GM23338 (cell line): ENCODE results near the gene NPY. TPM values are rescaled to one million over a fixed set of nuclear protein-coding genes. Genes with fewer than 3 reads are reported as not detected.
A peak's percentile ranks its signal among the peaks of the same experiment; 100 is the strongest.

ENCODE experiments used
- ATAC-seq: fragments of 200-7000 bp; cut with Tn5 transposase; 3 replicates; pipeline ENCODE4 v1.9.1; 2020
- DNase-seq: peaks from one replicate; pipeline ENCODE4 v3.0.0-alpha.2; 2015; ENCODE audit warnings: low spot score
- H2AFZ ChIP-seq: fragments of 200-600 bp; sonication (generic); 2 replicates; pipeline ENCODE4 v1.8.0; 2016; ENCODE audit warnings: antibody characterized with exemption, mild to moderate bottlenecking, moderate library complexity
- H3F3A ChIP-seq: fragments of 200-600 bp; sonication (generic); replicated peaks from 2 replicates; pipeline ENCODE4 v1.8.0; 2017; ENCODE audit warnings: antibody characterized with exemption, mixed run types, low read depth
- H3K27ac ChIP-seq: fragments of 200-600 bp; sonication (generic); 2 replicates; pipeline ENCODE4 v1.6.1; 2016; ENCODE audit warnings: low read depth
- H3K27me3 ChIP-seq: fragments of 200-600 bp; sonication (generic); 2 replicates; pipeline ENCODE4 v1.8.0; 2016; ENCODE audit warnings: mild to moderate bottlenecking, mixed run types, moderate library complexity; ENCODE audit not compliant: insufficient read depth
- H3K36me3 ChIP-seq: fragments of 200-600 bp; sonication (generic); 2 replicates; pipeline ENCODE4 v1.8.0; 2016; ENCODE audit warnings: mild to moderate bottlenecking; ENCODE audit not compliant: insufficient read depth
- H3K4me1 ChIP-seq: fragments of 200-600 bp; sonication (generic); 2 replicates; pipeline ENCODE4 v1.8.0; 2016; ENCODE audit warnings: mild to moderate bottlenecking, moderate library complexity; ENCODE audit not compliant: insufficient read depth
- H3K4me2 ChIP-seq: fragments of 200-600 bp; sonication (generic); 2 replicates; pipeline ENCODE4 v1.7.1; 2017; ENCODE audit warnings: mixed run types
- H3K4me3 ChIP-seq: fragments of 200-600 bp; sonication (generic); 2 replicates; pipeline ENCODE4 v1.6.1; 2016; ENCODE audit warnings: mixed run types
- H3K79me2 ChIP-seq: fragments of 200-600 bp; sonication (generic); replicated peaks from 2 replicates; pipeline ENCODE4 v1.8.0; 2017; ENCODE audit warnings: mild to moderate bottlenecking; ENCODE audit not compliant: insufficient read depth
- H3K9me2 ChIP-seq: fragments of 200-600 bp; sonication (generic); 2 replicates; pipeline ENCODE4 v1.8.0; 2017; ENCODE audit not compliant: insufficient read depth
- H4K20me1 ChIP-seq: fragments of 200-600 bp; sonication (generic); replicated peaks from 2 replicates; pipeline ENCODE4 v1.8.0; 2017; ENCODE audit warnings: mild to moderate bottlenecking; ENCODE audit not compliant: insufficient read depth
- H3K27ac Mint-ChIP-seq: 2 replicates; pipeline ENCODE4 v1.8.0; 2020; ENCODE audit warnings: inconsistent platforms, mild to moderate bottlenecking, moderate library complexity, mixed read lengths
- H3K27me3 Mint-ChIP-seq: 3 replicates; pipeline ENCODE4 v1.8.0; 2022; ENCODE audit warnings: low read depth, mild to moderate bottlenecking, moderate library complexity, mixed read lengths, inconsistent platforms; ENCODE audit not compliant: insufficient read depth, poor library complexity
- H3K36me3 Mint-ChIP-seq: 3 replicates; pipeline ENCODE4 v1.8.0; 2021; ENCODE audit warnings: low read depth, mild to moderate bottlenecking, inconsistent platforms, moderate library complexity, mixed read lengths
- H3K4me1 Mint-ChIP-seq: 3 replicates; pipeline ENCODE4 v1.8.0; 2020; ENCODE audit warnings: mild to moderate bottlenecking, inconsistent platforms, mixed read lengths
- H3K4me3 Mint-ChIP-seq: 3 replicates; pipeline ENCODE4 v1.8.0; 2021; ENCODE audit warnings: moderate library complexity, mild to moderate bottlenecking, inconsistent platforms, mixed read lengths
- H3K9me3 Mint-ChIP-seq: 3 replicates; pipeline ENCODE4 v1.8.0; 2020; ENCODE audit warnings: moderate library complexity, mild to moderate bottlenecking, inconsistent platforms, mixed read lengths
- CREB1 ChIP-seq: fragments of 250-450 bp; sonication (Bioruptor Pico); IDR thresholded peaks from 2 replicates; pipeline ENCODE4 v1.5.0; 2020; ENCODE audit warnings: low read depth, mild to moderate bottlenecking, moderate library complexity
- EZH2 ChIP-seq: fragments of 200-600 bp; sonication (generic); IDR thresholded peaks from one replicate; pipeline ENCODE4 v1.8.0; 2017; ENCODE audit warnings: antibody characterized with exemption, mild to moderate bottlenecking, low read depth; ENCODE audit not compliant: unreplicated experiment
- EZH2phosphoT487 ChIP-seq: fragments of 200-600 bp; sonication (generic); IDR thresholded peaks from one replicate; pipeline ENCODE4 v1.8.1; 2018; ENCODE audit warnings: antibody characterized with exemption; ENCODE audit not compliant: unreplicated experiment
- NANOG ChIP-seq: IDR thresholded peaks from 2 replicates; pipeline ENCODE4 v1.6.1; 2016; ENCODE audit warnings: antibody characterized with exemption, borderline replicate concordance
- POLR2AphosphoS5 ChIP-seq: IDR thresholded peaks from 2 replicates; pipeline ENCODE4 v1.6.1; 2016; ENCODE audit warnings: antibody characterized with exemption, low read depth
- STAT1 ChIP-seq: IDR thresholded peaks from one replicate; pipeline ENCODE4 v1.6.1; 2016; ENCODE audit warnings: antibody characterized with exemption; ENCODE audit not compliant: unreplicated experiment
- ZNF114 ChIP-seq: fragments of 250-450 bp; sonication (Bioruptor Pico); IDR thresholded peaks from 2 replicates; pipeline ENCODE4 v1.5.0; 2020; ENCODE audit warnings: mild to moderate bottlenecking, moderate library complexity
- polyA plus RNA-seq: library from polyadenylated mRNA; unstranded; fragments of >200 nt; fragmentation: Nextera tagmentation; extraction: Ambion mirVana; gene quantifications from 2 replicates; pipeline ENCODE4 v1.2.1, GENCODE V29; 2016
- total RNA-seq: library from RNA; depleted of rRNA; stranded (reverse); fragments of >200 nt; shearing (Covaris generic); gene quantifications from 2 replicates; pipeline ENCODE4 v1.2.3, GENCODE V29; 2014
- TF ChIP-seq, protein P1 (sequence below): fragments of 250-450 bp; sonication (Bioruptor Pico); IDR thresholded peaks from 2 replicates; pipeline ENCODE4 v1.5.0; 2020; ENCODE audit warnings: mild to moderate bottlenecking, moderate library complexity
- TF ChIP-seq, protein P2 (sequence below), 2 experiments: fragments of 200-600 bp in 1 of 2; sonication (generic) in 1 of 2; conservative IDR thresholded peaks; 2 replicates each; pipeline versions ENCODE4 v1.5.1 to v1.6.1; 2016 to 2017; ENCODE audit warnings: antibody characterized with exemption in 2 of 2, low read depth in 2 of 2, mild to moderate bottlenecking in 2 of 2, moderate library complexity in 1 of 2

Gene NPY
- total and polyA plus RNA-seq, 2 experiments from 2014 or later, result 7.0 TPM; not detected in 1

DNA sequence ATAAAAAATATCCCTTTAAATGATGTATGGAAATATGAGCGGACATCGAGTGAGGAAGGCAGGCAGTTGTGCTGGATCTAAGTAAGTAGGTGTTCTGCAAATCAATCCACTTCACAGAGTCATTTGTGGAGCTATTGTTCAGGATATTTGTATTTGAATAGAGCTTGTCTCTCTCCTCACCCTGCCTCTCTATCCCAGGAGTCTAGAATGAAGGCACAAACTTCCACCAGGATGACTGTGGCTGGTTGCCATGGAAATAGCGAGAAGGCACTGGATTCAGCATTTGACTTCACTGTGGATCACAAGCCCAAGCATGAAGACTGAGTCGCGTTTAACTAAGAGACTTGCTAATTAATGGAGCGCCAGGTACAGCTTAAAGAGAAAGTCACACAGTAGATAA is 53.2 kb downstream of the NPY start:
- H3K36me3 Mint-ChIP-seq, result peaks cover 19% of the 10 kb centered on the region
- Histone ChIP-seq H3K4me1 (peaks cover 37% of the 10 kb centered on the region), H3K4me3 (peak overlapping the region; percentile 19), H3K27me3 (peaks cover 45% of the 10 kb centered on the region), H3K79me2 (0 out of 2 replicates have a peak, but pooled peaks cover 3% of the 10 kb centered on the region), H2AFZ (no peak overlapping the region), H3F3A (no peaks in the 10 kb centered on the region), H3K4me2 (peak overlapping the region; percentile 67), H4K20me1 (no peaks in the 10 kb centered on the region; the same call in 1 of the 2 replicates), H3K9me2 (0 out of 2 replicates have a peak, but pooled peaks cover 8% of the 10 kb centered on the region), H3K27ac (no peak overlapping the region), H3K36me3 (no peaks in the 10 kb centered on the region)
- H3K27ac Mint-ChIP-seq, result no peak overlapping the region
- DNase-seq, result peak; percentile 93
- no peak for TF ChIP-seq EZH2
- no peak for TF ChIP-seq POLR2AphosphoS5
- no peak; the same call in 1 of the 2 replicates for TF ChIP-seq CREB1 (CRISPR knock-in tag)
- TF ChIP-seq, protein P1, sequence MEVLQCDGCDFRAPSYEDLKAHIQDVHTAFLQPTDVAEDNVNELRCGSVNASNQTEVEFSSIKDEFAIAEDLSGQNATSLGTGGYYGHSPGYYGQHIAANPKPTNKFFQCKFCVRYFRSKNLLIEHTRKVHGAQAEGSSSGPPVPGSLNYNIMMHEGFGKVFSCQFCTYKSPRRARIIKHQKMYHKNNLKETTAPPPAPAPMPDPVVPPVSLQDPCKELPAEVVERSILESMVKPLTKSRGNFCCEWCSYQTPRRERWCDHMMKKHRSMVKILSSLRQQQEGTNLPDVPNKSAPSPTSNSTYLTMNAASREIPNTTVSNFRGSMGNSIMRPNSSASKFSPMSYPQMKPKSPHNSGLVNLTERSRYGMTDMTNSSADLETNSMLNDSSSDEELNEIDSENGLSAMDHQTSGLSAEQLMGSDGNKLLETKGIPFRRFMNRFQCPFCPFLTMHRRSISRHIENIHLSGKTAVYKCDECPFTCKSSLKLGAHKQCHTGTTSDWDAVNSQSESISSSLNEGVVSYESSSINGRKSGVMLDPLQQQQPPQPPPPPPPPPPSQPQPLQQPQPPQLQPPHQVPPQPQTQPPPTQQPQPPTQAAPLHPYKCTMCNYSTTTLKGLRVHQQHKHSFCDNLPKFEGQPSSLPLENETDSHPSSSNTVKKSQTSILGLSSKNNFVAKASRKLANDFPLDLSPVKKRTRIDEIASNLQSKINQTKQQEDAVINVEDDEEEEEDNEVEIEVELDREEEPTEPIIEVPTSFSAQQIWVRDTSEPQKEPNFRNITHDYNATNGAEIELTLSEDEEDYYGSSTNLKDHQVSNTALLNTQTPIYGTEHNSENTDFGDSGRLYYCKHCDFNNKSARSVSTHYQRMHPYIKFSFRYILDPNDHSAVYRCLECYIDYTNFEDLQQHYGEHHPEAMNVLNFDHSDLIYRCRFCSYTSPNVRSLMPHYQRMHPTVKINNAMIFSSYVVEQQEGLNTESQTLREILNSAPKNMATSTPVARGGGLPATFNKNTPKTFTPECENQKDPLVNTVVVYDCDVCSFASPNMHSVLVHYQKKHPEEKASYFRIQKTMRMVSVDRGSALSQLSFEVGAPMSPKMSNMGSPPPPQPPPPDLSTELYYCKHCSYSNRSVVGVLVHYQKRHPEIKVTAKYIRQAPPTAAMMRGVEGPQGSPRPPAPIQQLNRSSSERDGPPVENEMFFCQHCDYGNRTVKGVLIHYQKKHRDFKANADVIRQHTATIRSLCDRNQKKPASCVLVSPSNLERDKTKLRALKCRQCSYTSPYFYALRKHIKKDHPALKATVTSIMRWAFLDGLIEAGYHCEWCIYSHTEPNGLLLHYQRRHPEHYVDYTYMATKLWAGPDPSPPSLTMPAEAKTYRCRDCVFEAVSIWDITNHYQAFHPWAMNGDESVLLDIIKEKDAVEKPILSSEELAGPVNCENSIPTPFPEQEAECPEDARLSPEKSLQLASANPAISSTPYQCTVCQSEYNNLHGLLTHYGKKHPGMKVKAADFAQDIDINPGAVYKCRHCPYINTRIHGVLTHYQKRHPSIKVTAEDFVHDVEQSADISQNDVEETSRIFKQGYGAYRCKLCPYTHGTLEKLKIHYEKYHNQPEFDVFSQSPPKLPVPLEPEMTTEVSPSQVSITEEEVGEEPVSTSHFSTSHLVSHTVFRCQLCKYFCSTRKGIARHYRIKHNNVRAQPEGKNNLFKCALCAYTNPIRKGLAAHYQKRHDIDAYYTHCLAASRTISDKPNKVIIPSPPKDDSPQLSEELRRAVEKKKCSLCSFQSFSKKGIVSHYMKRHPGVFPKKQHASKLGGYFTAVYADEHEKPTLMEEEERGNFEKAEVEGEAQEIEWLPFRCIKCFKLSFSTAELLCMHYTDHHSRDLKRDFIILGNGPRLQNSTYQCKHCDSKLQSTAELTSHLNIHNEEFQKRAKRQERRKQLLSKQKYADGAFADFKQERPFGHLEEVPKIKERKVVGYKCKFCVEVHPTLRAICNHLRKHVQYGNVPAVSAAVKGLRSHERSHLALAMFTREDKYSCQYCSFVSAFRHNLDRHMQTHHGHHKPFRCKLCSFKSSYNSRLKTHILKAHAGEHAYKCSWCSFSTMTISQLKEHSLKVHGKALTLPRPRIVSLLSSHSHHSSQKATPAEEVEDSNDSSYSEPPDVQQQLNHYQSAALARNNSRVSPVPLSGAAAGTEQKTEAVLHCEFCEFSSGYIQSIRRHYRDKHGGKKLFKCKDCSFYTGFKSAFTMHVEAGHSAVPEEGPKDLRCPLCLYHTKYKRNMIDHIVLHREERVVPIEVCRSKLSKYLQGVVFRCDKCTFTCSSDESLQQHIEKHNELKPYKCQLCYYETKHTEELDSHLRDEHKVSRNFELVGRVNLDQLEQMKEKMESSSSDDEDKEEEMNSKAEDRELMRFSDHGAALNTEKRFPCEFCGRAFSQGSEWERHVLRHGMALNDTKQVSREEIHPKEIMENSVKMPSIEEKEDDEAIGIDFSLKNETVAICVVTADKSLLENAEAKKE (CRISPR knock-in tag), result peak; percentile 5; the same call in 1 of the 2 replicates
- TF ChIP-seq NANOG, result peak; percentile 81; the same call in 1 of the 2 replicates
- H3K9me3 Mint-ChIP-seq, result peaks cover 6% of the 10 kb centered on the region; the same call in 2 of the 3 replicates
- H3K4me1 Mint-ChIP-seq, result peaks cover 36% of the 10 kb centered on the region
- peaks cover 10% of the 10 kb centered on the region for H3K27me3 Mint-ChIP-seq
- peak; percentile 95 for ATAC-seq
- peak overlapping the region; percentile 35; the same call in 2 of the 3 replicates for H3K4me3 Mint-ChIP-seq

DNA sequence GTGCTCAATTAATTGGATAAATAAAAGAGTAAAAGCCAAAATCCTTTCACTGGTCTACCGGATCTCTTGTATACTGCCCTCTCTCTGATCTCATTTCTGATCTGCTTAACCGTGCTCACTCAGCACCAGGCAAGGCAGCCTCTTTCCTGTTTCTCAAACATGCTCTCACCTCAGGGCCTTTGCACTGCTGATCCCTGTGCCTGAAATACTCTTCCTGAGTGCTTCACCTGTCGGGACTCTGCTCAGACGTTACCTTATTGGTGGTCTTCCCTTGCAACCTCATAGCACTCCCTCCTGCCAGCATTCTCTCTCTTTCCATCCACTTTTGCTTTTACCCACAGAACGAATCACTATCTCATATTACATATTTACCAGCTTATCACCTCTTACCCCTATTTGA is 55.6 kb downstream of the NPY start:
- peaks cover 43% of the 10 kb centered on the region for H3K27me3 ChIP-seq
- no peak for DNase-seq
- no peak for ATAC-seq
- H3F3A ChIP-seq, result no peaks in the 10 kb centered on the region
- H4K20me1 ChIP-seq, result no peaks in the 10 kb centered on the region; the same call in 1 of the 2 replicates
- no peak overlapping the region for H3K4me3 ChIP-seq
- 0 out of 2 replicates have a peak, but pooled peaks cover 11% of the 10 kb centered on the region for H3K9me2 ChIP-seq
- peaks cover 3% of the 10 kb centered on the region; the same call in 1 of the 2 replicates for H3K79me2 ChIP-seq
- H3K27ac ChIP-seq, result no peak overlapping the region
- Mint-ChIP-seq H3K27me3 (peaks cover 8% of the 10 kb centered on the region), H3K9me3 (no peaks in the 10 kb centered on the region), H3K27ac (no peak overlapping the region), H3K36me3 (no peaks in the 10 kb centered on the region), H3K4me1 (peaks cover 36% of the 10 kb centered on the region), H3K4me3 (no peak overlapping the region)
- H3K4me2 ChIP-seq, result no peak overlapping the region
- H3K36me3 ChIP-seq, result no peaks in the 10 kb centered on the region
- no peak overlapping the region for H2AFZ ChIP-seq
- peaks cover 46% of the 10 kb centered on the region for H3K4me1 ChIP-seq
- no peak for TF ChIP-seq ZNF114 (CRISPR knock-in tag)
- TF ChIP-seq, protein P2, sequence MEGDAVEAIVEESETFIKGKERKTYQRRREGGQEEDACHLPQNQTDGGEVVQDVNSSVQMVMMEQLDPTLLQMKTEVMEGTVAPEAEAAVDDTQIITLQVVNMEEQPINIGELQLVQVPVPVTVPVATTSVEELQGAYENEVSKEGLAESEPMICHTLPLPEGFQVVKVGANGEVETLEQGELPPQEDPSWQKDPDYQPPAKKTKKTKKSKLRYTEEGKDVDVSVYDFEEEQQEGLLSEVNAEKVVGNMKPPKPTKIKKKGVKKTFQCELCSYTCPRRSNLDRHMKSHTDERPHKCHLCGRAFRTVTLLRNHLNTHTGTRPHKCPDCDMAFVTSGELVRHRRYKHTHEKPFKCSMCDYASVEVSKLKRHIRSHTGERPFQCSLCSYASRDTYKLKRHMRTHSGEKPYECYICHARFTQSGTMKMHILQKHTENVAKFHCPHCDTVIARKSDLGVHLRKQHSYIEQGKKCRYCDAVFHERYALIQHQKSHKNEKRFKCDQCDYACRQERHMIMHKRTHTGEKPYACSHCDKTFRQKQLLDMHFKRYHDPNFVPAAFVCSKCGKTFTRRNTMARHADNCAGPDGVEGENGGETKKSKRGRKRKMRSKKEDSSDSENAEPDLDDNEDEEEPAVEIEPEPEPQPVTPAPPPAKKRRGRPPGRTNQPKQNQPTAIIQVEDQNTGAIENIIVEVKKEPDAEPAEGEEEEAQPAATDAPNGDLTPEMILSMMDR (conservative IDR thresholded peaks at IDR 0.05; ENCODE audit: low read depth in 2 of 2), result no peak
- TF ChIP-seq CREB1 (CRISPR knock-in tag), result no peak
- no peak for TF ChIP-seq EZH2phosphoT487
- no peak for TF ChIP-seq STAT1
